ES-I3 (cell line): Measurements from ENCODE around the gene ARL2.
"Not testable (repeated sequence)": the region's sequence is repeated elsewhere in the genome, so short reads cannot be mapped to it uniquely, and the experiment has no call there.

ENCODE experiments used
- H3K36me3 ChIP-seq: 2 replicates; pipeline ENCODE4 v1.6.1; 2013; ENCODE audit warnings: mild to moderate bottlenecking, low read length, control low read depth, moderate library complexity; ENCODE audit not compliant: insufficient read depth
- H3K4me1 ChIP-seq: 2 replicates; pipeline ENCODE4 v1.6.1; 2013; ENCODE audit warnings: mild to moderate bottlenecking, control low read depth, low read length; ENCODE audit not compliant: insufficient read depth
- H3K9ac ChIP-seq: 2 replicates; pipeline ENCODE4 v1.6.1; 2013; ENCODE audit warnings: low read depth, mild to moderate bottlenecking, low read length, moderate library complexity
- H3K9me3 ChIP-seq: 2 replicates; pipeline ENCODE4 v1.6.1; 2013; ENCODE audit warnings: mild to moderate bottlenecking, low read length, moderate library complexity; ENCODE audit not compliant: control insufficient read depth, insufficient read depth

Gene ARL2

GRCh38 chr11:65013888-65014725 is at the start of gene ARL2:
TSS of gene ARL2 (plus strand) at chr11:65014160. CDS start at chr11:65014208, 48 bp downstream.
- Histone ChIP-seq H3K4me1 (no peaks in the 10 kb centered on the region), H3K9ac (peak within 1 kb of the TSS; percentile 46), H3K9me3 (no peaks in the 10 kb centered on the region), H3K36me3 (no peaks in the 10 kb centered on the region)

GRCh38 chr11:64967375-64967774 is 46.6 kb upstream of the ARL2 start:
- Histone ChIP-seq H3K36me3 (no peaks in the 10 kb centered on the region), H3K9me3 (no peaks in the 10 kb centered on the region), H3K9ac (no peak overlapping the region), H3K4me1 (no peaks in the 10 kb centered on the region)

- no peaks in the 10 kb centered on the region for H3K4me1 ChIP-seq
Measured at GRCh38 chr11:64969209-64969608, 44.8 kb upstream of the ARL2 start.

GRCh38 chr11:64970731-64971151 is 43.2 kb upstream of the ARL2 start:
- no peak overlapping the region for H3K9ac ChIP-seq

More at GRCh38 chr11:64969209-64969608, 44.8 kb upstream of the ARL2 start:
- H3K9ac ChIP-seq, result no peak overlapping the region
- no peaks in the 10 kb centered on the region for H3K9me3 ChIP-seq
- H3K36me3 ChIP-seq, result no peaks in the 10 kb centered on the region

GRCh38 chr11:64971421-64972233 is 42.3 kb upstream of the ARL2 start, which contains the start of gene MAJIN:
TSS of gene MAJIN (minus strand) at chr11:64972108. CDS start at chr11:64959405, 12,703 bp downstream.
- Histone ChIP-seq H3K9ac (no peak within 1 kb of the TSS; the same call in 1 of the 2 replicates), H3K4me1 (no peaks in the 10 kb centered on the region), H3K9me3 (no peaks in the 10 kb centered on the region), H3K36me3 (no peaks in the 10 kb centered on the region)

More at GRCh38 chr11:64970731-64971151, 43.2 kb upstream of the ARL2 start:
- Histone ChIP-seq H3K4me1 (no peaks in the 10 kb centered on the region), H3K36me3 (no peaks in the 10 kb centered on the region), H3K9me3 (no peaks in the 10 kb centered on the region)

- no peaks in the 10 kb centered on the region for H3K9me3 ChIP-seq
- H3K9ac ChIP-seq, result no peak overlapping the region
- H3K36me3 ChIP-seq, result no peaks in the 10 kb centered on the region
- no peaks in the 10 kb centered on the region for H3K4me1 ChIP-seq
Measured at GRCh38 chr11:64974124-64974523, 39.8 kb upstream of the ARL2 start.

- H3K36me3 ChIP-seq, result no peaks in the 10 kb centered on the region
- H3K4me1 ChIP-seq, result no peaks in the 10 kb centered on the region
- H3K9ac ChIP-seq, result no peak overlapping the region
- H3K9me3 ChIP-seq, result no peaks in the 10 kb centered on the region
Measured at GRCh38 chr11:64976651-64977050, 37.3 kb upstream of the ARL2 start.

- H3K9ac ChIP-seq, H3K36me3 ChIP-seq, H3K4me1 ChIP-seq, H3K9me3 ChIP-seq: not testable (repeated sequence)
Measured at GRCh38 chr11:64983339-64983738, 30.6 kb upstream of the ARL2 start.

- Histone ChIP-seq H3K4me1 (no peaks in the 10 kb centered on the region; the same call in 1 of the 2 replicates), H3K36me3 (no peaks in the 10 kb centered on the region), H3K9me3 (no peaks in the 10 kb centered on the region), H3K9ac (no peak overlapping the region)
Measured at GRCh38 chr11:64987998-64988854, 25.7 kb upstream of the ARL2 start.

- Histone ChIP-seq H3K9me3 (no peaks in the 10 kb centered on the region), H3K4me1 (no peaks in the 10 kb centered on the region; the same call in 1 of the 2 replicates), H3K36me3 (no peaks in the 10 kb centered on the region), H3K9ac (no peak overlapping the region)
Measured at GRCh38 chr11:64989416-64989815, 24.5 kb upstream of the ARL2 start.

GRCh38 chr11:64990222-64990923 is 23.6 kb upstream of the ARL2 start:
- Histone ChIP-seq H3K36me3 (no peaks in the 10 kb centered on the region), H3K9ac (no peak overlapping the region), H3K4me1 (no peaks in the 10 kb centered on the region; the same call in 1 of the 2 replicates), H3K9me3 (no peaks in the 10 kb centered on the region)

- H3K36me3 ChIP-seq, result no peaks in the 10 kb centered on the region
- no peaks in the 10 kb centered on the region for H3K9me3 ChIP-seq
- H3K4me1 ChIP-seq, result peaks cover 5% of the 10 kb centered on the region; the same call in 1 of the 2 replicates
- H3K9ac ChIP-seq, result no peak overlapping the region
Measured at GRCh38 chr11:64994318-64994717, 19.6 kb upstream of the ARL2 start.

- Histone ChIP-seq H3K4me1 (peaks cover 5% of the 10 kb centered on the region; the same call in 1 of the 2 replicates), H3K36me3 (no peaks in the 10 kb centered on the region), H3K9me3 (no peaks in the 10 kb centered on the region), H3K9ac (0 out of 2 replicates have a peak overlapping the region, but pooled peaks have one; percentile 16)
Measured at GRCh38 chr11:64996327-64996709, 17.6 kb upstream of the ARL2 start.
